Neural cell (in vitro differentiated cells): ENCODE measurements around the gene EMP3. TPM values are rescaled to one million over a fixed set of nuclear protein-coding genes. Genes with fewer than 3 reads are reported as not detected.

Experiments
- H2AFZ ChIP-seq: fragments of 200-600, 300-800 bp; sonication (generic), shearing (Covaris generic); 2 replicates; pipeline ENCODE4 v1.6.0; 2014; ENCODE audit warnings: low read depth, mild to moderate bottlenecking, antibody characterized with exemption, low read length, moderate library complexity
- H3F3A ChIP-seq: fragments of 200-600 bp; shearing (Covaris generic); 2 replicates; pipeline ENCODE4 v1.6.1; 2016; ENCODE audit warnings: mild to moderate bottlenecking, moderate library complexity, mixed read lengths, antibody characterized with exemption, low read length; ENCODE audit not compliant: insufficient read depth, poor library complexity, severe bottlenecking
- H3K27ac ChIP-seq: fragments of 200-600, 300-800 bp; sonication (generic), shearing (Covaris generic); 2 replicates; pipeline ENCODE4 v1.5.1; 2014; ENCODE audit warnings: mild to moderate bottlenecking, low read length, moderate library complexity
- H3K27me3 ChIP-seq: fragments of 300-800, 200-600 bp; sonication (generic), shearing (Covaris generic); 2 replicates; pipeline ENCODE4 v1.6.0; 2014; ENCODE audit warnings: mild to moderate bottlenecking, low read depth, low read length, moderate library complexity; ENCODE audit not compliant: insufficient read depth
- H3K36me3 ChIP-seq: fragments of 300-800, 200-600 bp; sonication (generic), shearing (Covaris generic); 2 replicates; pipeline ENCODE4 v1.5.1; 2014; ENCODE audit warnings: mild to moderate bottlenecking, antibody characterized with exemption, low read length, moderate library complexity; ENCODE audit not compliant: insufficient read depth
- H3K4me2 ChIP-seq: fragments of 300-800, 200-600 bp; sonication (generic), shearing (Covaris generic); 2 replicates; pipeline ENCODE4 v1.6.0; 2014; ENCODE audit warnings: mild to moderate bottlenecking, low read length
- H3K4me3 ChIP-seq: fragments of 300-800, 200-600 bp; sonication (generic), shearing (Covaris generic); 2 replicates; pipeline ENCODE4 v1.5.1; 2014; ENCODE audit warnings: mild to moderate bottlenecking, low read length, moderate library complexity
- H3K79me2 ChIP-seq: fragments of 200-600 bp; shearing (Covaris generic); replicated peaks from 2 replicates; pipeline ENCODE4 v1.6.0; 2014; ENCODE audit warnings: mild to moderate bottlenecking, low read length, moderate library complexity; ENCODE audit not compliant: insufficient read depth
- H3K9ac ChIP-seq: fragments of 300-800, 200-600 bp; sonication (generic), shearing (Covaris generic); 2 replicates; pipeline ENCODE4 v1.6.1; 2016; ENCODE audit warnings: mild to moderate bottlenecking, low read length, mixed read lengths
- H3K9me2 ChIP-seq: fragments of 200-600 bp; shearing (Covaris generic); 2 replicates; pipeline ENCODE4 v1.6.1; 2016; ENCODE audit warnings: mild to moderate bottlenecking, low read length, mixed read lengths; ENCODE audit not compliant: insufficient read depth
- H3K9me3 ChIP-seq: fragments of 200-600, 300-800 bp; sonication (generic), shearing (Covaris generic); 2 replicates; pipeline ENCODE4 v1.6.1; 2016; ENCODE audit warnings: mild to moderate bottlenecking, mixed run types, low read length, moderate library complexity, mixed read lengths
- H4K20me1 ChIP-seq: fragments of 200-600 bp; shearing (Covaris generic); 2 replicates; pipeline ENCODE4 v1.6.1; 2016; ENCODE audit warnings: mild to moderate bottlenecking, mixed run types; ENCODE audit not compliant: insufficient read depth
- EP300 ChIP-seq: fragments of 450-650 bp; conservative IDR thresholded peaks from 2 replicates; pipeline ENCODE4 v1.6.1; 2014; ENCODE audit warnings: antibody characterized with exemption, mild to moderate bottlenecking, moderate library complexity; ENCODE audit not compliant: poor library complexity, severe bottlenecking
- EZH2 ChIP-seq: fragments of 200-600, 300-800 bp; shearing (Covaris generic), sonication (generic); IDR thresholded peaks from 2 replicates; pipeline ENCODE4 v1.6.1; 2014; ENCODE audit warnings: antibody characterized with exemption, low read length, borderline replicate concordance, mild to moderate bottlenecking; ENCODE audit not compliant: insufficient read depth, poor library complexity, severe bottlenecking
- MXI1 ChIP-seq: fragments of 450-650 bp; conservative IDR thresholded peaks from 2 replicates; pipeline ENCODE4 v1.6.1; 2014; ENCODE audit warnings: antibody characterized with exemption, mild to moderate bottlenecking; ENCODE audit not compliant: poor library complexity, severe bottlenecking
- POLR2AphosphoS5 ChIP-seq: IDR thresholded peaks from 2 replicates; pipeline ENCODE4 v1.6.1; 2012
- RAD21 ChIP-seq: fragments of 450-650 bp; conservative IDR thresholded peaks from 2 replicates; pipeline ENCODE4 v1.6.1; 2014; ENCODE audit warnings: antibody characterized with exemption, mild to moderate bottlenecking, moderate library complexity
- REST ChIP-seq: IDR thresholded peaks from 2 replicates; pipeline ENCODE4 v1.6.1; 2012; ENCODE audit warnings: borderline replicate concordance
- SMC3 ChIP-seq: fragments of 450-650 bp; conservative IDR thresholded peaks from 2 replicates; pipeline ENCODE4 v1.6.1; 2014; ENCODE audit warnings: antibody characterized with exemption, mild to moderate bottlenecking, moderate library complexity; ENCODE audit not compliant: poor library complexity
- TAF1 ChIP-seq: IDR thresholded peaks from 2 replicates; pipeline ENCODE4 v1.6.1; 2012; ENCODE audit warnings: low read depth
- polyA plus RNA-seq: library from polyadenylated mRNA; depleted of rRNA; stranded (reverse); fragments of >200 nt; gene quantifications from 2 replicates; pipeline ENCODE4 v1.2.3, GENCODE V29; 2014
- TF ChIP-seq, protein P1 (sequence below): fragments of 450-650 bp; IDR thresholded peaks from 2 replicates; pipeline ENCODE4 v1.5.1; 2014; ENCODE audit warnings: antibody characterized with exemption, mild to moderate bottlenecking, moderate library complexity; ENCODE audit not compliant: poor library complexity, severe bottlenecking

Gene EMP3
- polyA plus RNA-seq, 1 donor from 2014 or later: not detected

DNA sequence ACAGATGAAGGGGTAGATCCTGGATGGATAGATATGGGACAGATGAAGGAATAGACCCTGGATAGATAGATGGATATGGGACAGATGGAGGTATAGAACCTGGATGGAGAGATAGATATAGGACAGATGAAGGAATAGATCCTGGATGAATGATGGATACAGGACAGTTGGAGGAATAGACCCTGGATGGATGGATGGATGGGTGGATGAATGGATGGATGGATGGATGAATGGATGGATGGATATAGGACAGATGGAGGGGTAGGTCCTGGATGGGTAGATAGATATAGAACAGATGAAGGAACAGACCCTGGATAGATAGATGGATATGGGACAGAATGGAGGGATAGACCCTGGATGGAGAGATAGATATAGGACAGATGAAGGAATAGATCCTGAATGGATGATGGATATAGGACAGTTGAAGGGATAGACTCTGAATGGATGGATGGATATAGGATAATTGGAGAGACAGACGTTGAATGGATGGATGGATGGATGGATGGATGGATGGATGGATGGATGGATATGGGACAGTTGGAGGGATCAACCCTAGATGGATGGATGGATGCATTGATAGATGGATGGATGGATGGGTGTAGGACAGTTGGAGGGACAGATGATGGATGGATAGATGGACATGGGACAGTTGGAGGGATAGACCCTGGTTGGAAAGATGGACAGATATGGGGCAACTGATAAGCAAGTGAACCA lies 23.3 kb upstream of the EMP3 start:
- no peaks in the 10 kb centered on the region for H4K20me1 ChIP-seq
- no peaks in the 10 kb centered on the region for H3K27me3 ChIP-seq
- no peak overlapping the region for H3K27ac ChIP-seq
- TF ChIP-seq SMC3 (no peak), RAD21 (no peak), POLR2AphosphoS5 (no peak), MXI1 (no peak), TAF1 (no peak), REST (no peak), EP300 (no peak), EZH2 (no peak)
- TF ChIP-seq, protein P1, sequence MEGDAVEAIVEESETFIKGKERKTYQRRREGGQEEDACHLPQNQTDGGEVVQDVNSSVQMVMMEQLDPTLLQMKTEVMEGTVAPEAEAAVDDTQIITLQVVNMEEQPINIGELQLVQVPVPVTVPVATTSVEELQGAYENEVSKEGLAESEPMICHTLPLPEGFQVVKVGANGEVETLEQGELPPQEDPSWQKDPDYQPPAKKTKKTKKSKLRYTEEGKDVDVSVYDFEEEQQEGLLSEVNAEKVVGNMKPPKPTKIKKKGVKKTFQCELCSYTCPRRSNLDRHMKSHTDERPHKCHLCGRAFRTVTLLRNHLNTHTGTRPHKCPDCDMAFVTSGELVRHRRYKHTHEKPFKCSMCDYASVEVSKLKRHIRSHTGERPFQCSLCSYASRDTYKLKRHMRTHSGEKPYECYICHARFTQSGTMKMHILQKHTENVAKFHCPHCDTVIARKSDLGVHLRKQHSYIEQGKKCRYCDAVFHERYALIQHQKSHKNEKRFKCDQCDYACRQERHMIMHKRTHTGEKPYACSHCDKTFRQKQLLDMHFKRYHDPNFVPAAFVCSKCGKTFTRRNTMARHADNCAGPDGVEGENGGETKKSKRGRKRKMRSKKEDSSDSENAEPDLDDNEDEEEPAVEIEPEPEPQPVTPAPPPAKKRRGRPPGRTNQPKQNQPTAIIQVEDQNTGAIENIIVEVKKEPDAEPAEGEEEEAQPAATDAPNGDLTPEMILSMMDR: no peak
- H3K9ac ChIP-seq: no peak overlapping the region
- no peaks in the 10 kb centered on the region for H3K36me3 ChIP-seq
- no peak overlapping the region for H3K4me2 ChIP-seq
- no peaks in the 10 kb centered on the region for H3F3A ChIP-seq
- H3K4me3 ChIP-seq: no peak overlapping the region
- H3K9me2 ChIP-seq: no peaks in the 10 kb centered on the region
- H2AFZ ChIP-seq: no peak overlapping the region
- H3K9me3 ChIP-seq: no peaks in the 10 kb centered on the region
- H3K79me2 ChIP-seq: no peaks in the 10 kb centered on the region

DNA sequence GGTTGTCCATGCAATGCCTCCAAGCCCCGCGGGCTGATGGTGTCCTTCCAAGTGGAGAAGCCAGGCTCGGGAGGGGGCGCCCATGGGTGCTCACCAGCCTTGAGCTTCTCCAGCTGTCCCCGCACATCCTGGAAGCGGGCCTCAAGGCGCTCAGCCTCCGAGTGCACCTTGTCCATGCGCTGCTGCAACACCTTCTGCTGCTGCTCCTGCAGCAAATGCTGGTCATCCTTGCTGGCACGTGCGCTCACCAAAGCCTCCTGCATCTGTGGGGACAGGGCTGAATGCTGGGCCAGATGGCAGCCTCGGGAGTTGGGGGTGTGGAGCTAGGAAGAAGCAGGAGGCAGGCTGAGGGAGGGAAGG lies 22.8 kb upstream of the EMP3 start:
- Histone ChIP-seq H3K36me3 (no peaks in the 10 kb centered on the region), H3K27ac (no peak overlapping the region), H3K4me2 (no peak overlapping the region), H3K4me3 (no peak overlapping the region), H3K9ac (no peak overlapping the region), H3K9me3 (no peaks in the 10 kb centered on the region), H2AFZ (no peak overlapping the region), H3K79me2 (no peaks in the 10 kb centered on the region), H3K27me3 (no peaks in the 10 kb centered on the region), H4K20me1 (no peaks in the 10 kb centered on the region), H3F3A (no peaks in the 10 kb centered on the region), H3K9me2 (no peaks in the 10 kb centered on the region)
- TF ChIP-seq SMC3 (no peak), POLR2AphosphoS5 (no peak), MXI1 (no peak), REST (no peak), EP300 (no peak), EZH2 (no peak), TAF1 (no peak)
- TF ChIP-seq, protein P1: no peak
